H4 (cell line): Measurements from ENCODE around the gene DOP1A. TPM values are rescaled to one million over a fixed set of nuclear protein-coding genes. Genes with fewer than 3 reads are reported as not detected.
A peak's percentile ranks its signal among the peaks of the same experiment; 100 is the strongest.

ENCODE experiments used
- DNase-seq: peaks from one replicate; pipeline ENCODE4 v3.0.0-alpha.2; 2015; ENCODE audit warnings: low spot score
- total RNA-seq: library from RNA; depleted of rRNA; stranded (reverse); fragments of >200 nt; shearing (Covaris generic); gene quantifications from 2 replicates; pipeline ENCODE4 v1.2.3, GENCODE V29; 2014; rRNA removed

The DOP1A gene
- total RNA-seq, 1 experiment from 2014 or later, result 5.3 TPM

DNA sequence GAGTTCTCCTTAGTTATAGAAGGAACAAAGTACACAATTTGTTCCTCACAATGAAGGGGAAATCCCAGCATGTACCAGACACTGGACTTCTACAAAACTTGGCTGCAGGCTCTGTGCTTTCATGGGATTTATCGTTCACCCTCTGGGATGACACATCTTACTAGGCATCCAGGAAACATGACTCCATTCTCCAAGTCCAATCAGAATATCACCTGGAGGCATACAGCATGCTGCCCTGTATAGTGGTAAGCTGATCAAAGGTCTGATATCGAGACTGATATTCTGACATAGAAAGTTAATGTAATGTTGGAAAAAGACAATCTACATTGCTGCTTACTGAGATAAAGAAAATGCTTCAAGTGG lies 132.4 kb downstream of the DOP1A start:
- no peak for DNase-seq

DNA sequence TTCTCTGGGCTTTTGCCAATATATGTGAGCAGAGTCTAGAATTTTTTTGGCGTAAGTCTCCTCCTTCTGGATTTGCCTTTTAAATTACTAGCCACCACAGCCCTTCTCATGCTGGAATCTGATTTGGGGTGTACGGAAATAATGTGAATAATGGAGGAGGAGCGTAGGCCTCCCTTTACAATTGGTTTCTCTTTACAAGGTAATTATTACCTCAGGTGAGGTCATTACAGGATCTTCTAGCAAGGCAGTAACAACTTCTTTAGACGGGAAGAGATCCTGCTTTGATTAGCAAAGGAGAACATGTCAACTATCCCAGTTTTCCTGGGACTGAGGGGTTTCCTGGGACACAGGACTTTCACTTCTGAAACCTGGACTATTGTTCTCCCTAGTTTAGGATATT lies 134.6 kb downstream of the DOP1A start:
- DNase-seq, result no peak

DNA sequence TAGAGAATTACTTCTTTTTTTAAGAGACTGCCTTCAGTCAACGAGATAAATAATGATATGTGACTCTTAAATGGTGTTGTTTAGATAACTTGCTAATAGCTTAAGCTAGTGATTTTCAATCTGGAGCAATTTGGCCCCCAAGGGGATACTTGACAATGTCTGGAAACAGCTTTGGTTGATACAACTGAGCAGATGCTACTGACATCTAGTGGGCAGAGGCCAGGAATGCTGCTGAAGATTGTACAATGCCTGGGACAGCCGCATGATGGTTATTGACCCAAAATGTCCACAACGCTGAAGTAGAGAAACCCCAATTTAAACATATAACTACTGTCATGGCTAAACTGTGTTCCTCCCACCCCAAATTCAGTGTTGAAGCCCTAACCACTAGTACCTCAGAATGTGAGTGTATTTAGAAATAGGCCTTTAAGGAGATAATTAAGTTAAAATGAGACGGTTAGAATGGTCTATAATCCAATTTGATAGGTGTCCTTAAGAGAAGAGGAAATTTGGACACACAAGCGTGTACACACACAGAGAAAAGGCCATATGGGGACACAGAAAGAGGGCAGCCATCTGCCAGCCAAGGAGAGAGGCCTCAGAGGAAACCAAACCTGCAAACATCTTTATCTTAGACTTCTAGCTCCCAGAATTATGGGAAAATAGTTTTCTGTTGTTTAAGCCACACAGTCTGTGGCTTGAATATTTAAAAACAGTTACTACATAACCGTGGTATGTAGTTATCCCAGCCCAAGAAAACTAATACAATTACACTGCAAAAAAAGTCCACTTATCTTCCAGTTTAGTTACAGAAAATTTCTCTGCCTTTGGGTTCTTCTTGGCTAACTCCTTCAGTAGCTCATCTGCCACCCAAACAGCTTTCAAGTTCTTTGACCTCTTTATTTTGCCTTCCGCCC lies 147.9 kb downstream of the DOP1A start:
- peak; percentile 30 for DNase-seq

DNA sequence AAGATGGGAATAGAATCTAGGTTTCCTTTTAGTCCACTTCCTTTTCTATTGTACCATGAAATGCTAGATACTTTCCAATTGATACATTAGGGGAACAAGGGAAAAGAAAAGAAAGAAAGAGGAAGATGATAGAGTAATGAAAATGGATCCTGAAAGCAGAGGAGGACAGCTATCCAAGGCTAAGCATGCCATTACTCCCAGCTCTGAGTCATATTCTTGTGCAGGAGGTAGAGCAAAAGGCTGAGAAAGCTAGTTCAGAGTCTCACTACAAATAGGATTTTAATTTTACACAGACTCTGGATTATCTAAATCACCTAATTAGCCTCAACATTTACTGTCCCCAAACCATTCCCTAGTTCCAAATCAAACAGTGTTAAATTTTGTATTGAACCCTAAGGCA lies 149.3 kb downstream of the DOP1A start:
- DNase-seq, result no peak

Other genes with a start within 250 kb of the DOP1A start
- gene UBE3D, start 1.8 kb upstream of the DOP1A start, total RNA-seq, result 4.2 and 9.3 TPM in 2 replicates
- gene PGM3, start 125.6 kb downstream of the DOP1A start, total RNA-seq, result 19.9 and 33.3 TPM in 2 replicates
- gene RWDD2A, start 125.7 kb downstream of the DOP1A start, total RNA-seq, result 1.3 and 1.6 TPM in 2 replicates